DOHH2 (cell line): ENCODE data around the gene IL34.

Experiments used
- EZH2phosphoT487 ChIP-seq: fragments of 200-600 bp; sonication (generic); IDR thresholded peaks from 2 replicates; pipeline ENCODE4 v1.6.1; 2017; ENCODE audit warnings: borderline replicate concordance, mild to moderate bottlenecking, antibody characterized with exemption, low read length, moderate library complexity, mixed read lengths
- TF ChIP-seq, protein P1 (sequence below): fragments of 200-600 bp; sonication (generic); IDR thresholded peaks from one replicate; pipeline ENCODE4 v1.5.1; 2014; ENCODE audit warnings: antibody characterized with exemption, mild to moderate bottlenecking, low read depth, low read length; ENCODE audit not compliant: poor library complexity, severe bottlenecking

DNA sequence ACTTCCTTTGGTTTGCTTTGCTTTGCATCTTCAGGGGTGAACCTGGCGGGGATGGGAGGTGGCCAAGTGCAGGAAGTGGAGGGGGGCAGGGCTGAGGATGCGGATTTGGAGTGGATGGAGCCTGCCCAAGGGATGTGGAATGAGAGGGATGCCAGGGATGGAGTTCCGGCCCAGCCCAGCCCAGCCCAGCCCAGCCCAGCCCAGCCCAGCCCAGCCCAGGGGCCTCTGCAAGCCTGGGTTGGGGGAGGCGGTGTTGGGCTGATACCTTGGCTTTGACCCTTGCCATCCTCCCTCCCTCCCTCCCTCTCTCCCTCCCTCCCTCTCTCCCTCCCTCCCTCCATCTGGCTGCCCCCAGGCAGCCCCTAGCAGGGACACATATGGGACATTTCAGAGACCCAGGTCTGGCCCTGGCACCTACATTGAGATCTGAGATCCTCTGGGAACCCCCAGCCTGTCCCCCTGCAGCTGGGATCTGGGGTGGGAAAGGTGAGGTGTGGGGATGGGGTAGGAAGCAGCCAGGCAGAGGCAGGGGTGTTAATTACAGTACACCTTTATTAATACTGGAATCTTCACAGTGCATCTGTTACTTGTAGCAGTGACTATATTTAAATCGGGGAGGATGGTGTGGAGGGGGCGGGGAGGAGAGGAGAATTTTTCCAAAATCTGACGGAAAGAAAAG lies 14.5 kb downstream of the IL34 start:
- TF ChIP-seq, protein P1, sequence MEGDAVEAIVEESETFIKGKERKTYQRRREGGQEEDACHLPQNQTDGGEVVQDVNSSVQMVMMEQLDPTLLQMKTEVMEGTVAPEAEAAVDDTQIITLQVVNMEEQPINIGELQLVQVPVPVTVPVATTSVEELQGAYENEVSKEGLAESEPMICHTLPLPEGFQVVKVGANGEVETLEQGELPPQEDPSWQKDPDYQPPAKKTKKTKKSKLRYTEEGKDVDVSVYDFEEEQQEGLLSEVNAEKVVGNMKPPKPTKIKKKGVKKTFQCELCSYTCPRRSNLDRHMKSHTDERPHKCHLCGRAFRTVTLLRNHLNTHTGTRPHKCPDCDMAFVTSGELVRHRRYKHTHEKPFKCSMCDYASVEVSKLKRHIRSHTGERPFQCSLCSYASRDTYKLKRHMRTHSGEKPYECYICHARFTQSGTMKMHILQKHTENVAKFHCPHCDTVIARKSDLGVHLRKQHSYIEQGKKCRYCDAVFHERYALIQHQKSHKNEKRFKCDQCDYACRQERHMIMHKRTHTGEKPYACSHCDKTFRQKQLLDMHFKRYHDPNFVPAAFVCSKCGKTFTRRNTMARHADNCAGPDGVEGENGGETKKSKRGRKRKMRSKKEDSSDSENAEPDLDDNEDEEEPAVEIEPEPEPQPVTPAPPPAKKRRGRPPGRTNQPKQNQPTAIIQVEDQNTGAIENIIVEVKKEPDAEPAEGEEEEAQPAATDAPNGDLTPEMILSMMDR = no peak
- TF ChIP-seq EZH2phosphoT487 = no peak
